Suppressor macrophage treated with lipopolysaccharide for 4 hours (primary cell): ENCODE data around the gene ELK3.

Experiments used
- DNase-seq: peaks from one replicate; pipeline ENCODE4 v3.0.0-alpha.2; 2020

ELK3 gene

GRCh38 chr12:96193725-96194575 is at the start of gene ELK3:
TSS of gene ELK3 (plus strand) at chr12:96194375.
- DNase-seq = peak; percentile 77

DNA sequence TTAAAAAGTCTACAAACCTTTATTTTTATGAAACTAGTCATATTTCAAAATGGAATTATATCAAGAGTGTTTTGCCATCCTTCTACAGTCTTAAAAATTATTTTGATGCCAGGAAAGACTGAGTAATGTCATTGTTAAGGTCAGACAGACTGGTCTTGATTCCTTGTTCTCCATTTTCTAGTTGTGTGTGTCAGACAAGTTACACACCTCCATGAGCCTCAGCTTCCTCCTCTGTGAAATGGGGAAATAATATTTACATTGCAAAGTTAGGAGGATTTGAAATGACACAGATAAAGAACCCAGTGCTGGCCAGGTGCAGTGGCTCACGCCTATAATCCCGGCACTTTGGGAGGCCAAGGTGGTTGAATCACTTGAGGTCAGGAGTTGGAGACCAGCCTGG is 47.4 kb upstream of the ELK3 start:
- DNase-seq = peak; percentile 38

DNA sequence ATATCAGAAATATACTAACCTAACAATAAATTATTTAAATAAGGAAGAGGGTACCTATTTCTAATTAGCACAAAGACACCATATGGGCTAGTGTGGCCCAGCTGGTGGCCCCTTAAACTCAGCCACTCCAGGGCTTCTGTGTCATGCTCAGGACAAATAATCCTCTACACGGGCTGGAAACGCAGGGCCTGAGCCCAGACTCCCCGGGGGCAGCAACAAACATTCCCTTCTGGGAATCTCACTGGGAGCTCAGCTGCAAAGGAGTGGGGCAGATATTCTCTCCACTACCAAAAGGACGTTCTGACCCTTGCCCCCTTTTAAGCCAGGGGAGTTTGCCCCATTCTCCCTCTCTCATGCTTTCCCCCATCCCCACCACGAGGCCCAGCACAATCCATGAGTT is 43.7 kb upstream of the ELK3 start:
- DNase-seq = no peak

- no peak for DNase-seq
Observed at GRCh38 chr12:96152164-96152563, 42.0 kb upstream of the ELK3 start.

- no peak for DNase-seq
Observed at GRCh38 chr12:96153131-96153725, 40.9 kb upstream of the ELK3 start.

GRCh38 chr12:96155181-96155580 is 39.0 kb upstream of the ELK3 start:
- no peak for DNase-seq

DNA sequence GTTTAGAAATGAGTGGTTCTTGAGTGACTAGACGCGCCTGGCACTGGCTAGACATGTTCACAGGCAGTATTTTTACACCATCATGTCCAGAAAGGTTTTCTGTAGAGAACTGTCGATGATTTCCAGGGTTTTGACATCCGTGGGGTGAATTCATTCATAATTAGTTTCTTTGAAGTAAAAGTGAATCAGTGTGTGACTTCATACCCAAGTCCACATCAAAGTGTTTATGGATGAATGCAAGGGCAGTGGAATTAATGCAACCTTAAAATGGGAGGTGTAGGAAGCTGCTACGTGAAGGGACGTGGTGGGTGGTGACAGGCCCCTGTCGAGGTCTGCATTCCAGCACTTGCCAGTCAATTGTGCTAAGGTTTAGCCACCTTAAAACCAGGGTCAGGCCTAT is 38.4 kb upstream of the ELK3 start:
- DNase-seq = no peak

DNA sequence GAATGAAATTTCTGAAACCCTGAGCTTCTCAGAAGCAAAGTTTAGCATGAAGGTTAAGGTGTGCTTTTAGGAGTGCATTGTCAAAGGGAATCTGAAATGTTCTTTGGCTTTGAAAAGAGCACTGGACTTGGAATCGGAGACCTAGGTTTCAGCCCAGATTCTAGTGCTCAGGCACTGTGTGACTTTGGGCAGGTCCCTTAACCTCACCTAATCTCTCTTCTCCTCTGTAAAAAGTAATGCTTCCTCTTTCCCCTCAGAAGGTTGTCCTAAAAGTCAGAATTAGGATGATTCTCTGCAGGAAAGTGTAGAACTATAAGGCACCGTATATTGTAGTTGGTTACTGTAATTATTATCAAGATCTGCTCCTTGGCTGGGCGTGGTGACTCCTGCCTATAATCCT is 38.0 kb upstream of the ELK3 start:
- DNase-seq = no peak

DNA sequence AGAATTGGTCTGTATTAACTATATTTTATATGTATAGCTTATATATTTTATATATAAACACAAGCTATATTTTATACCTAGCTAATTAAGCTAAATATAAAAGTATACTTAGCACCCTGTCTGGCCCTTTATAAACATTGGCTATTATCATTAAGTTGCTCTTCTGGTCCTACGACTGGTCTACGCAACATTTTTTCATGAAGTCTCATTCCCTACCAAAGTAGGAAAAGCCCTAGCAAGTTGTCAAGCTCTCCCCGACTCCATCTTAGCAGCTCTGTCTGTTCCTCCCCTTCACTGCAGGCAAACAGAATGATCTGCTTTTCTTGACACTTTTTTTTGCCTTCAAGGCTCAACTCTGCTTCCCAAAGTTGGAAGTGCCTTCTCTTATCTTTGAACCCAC is 36.7 kb upstream of the ELK3 start:
- no peak for DNase-seq

DNA sequence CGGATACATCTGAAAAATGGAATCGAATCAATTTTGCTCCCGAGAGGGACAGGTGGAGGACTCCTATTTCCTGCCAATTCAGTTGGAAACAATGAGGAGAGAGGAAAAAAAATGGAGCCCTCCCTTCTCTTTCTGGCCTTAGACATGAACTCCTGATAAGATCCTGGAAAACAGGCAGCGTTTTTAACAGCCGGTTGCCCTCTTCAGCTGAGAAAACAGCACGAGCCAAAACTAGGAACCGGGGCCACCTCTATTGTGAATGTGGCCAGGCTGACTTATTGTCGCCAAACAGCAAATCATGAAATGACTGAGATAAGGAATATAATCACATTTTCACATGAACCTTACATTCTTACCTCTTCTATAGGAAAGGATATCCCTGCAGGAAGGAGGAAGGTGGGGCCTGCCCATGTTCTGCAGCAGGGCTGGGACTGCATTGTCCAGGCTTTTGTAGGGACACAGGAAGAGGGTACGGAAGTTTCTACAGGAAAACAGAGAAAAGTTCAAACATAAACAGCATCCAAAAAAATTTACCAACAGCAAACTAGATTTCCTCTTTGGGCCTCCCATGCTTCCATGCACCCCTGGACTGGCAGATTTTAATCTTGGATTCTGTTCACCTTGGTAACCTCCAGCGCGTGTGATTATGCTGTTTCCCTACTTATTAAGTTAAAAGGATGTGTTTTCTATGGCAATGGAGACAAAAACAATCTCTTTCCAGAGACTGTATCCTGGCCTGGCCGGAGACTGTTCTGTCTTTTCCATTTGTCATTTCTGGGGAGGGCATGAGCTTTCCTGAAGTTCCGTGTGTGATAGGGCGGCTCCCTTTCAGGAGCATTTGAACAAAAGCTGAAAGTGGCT is 29.0 kb upstream of the ELK3 start:
- no peak for DNase-seq

DNA sequence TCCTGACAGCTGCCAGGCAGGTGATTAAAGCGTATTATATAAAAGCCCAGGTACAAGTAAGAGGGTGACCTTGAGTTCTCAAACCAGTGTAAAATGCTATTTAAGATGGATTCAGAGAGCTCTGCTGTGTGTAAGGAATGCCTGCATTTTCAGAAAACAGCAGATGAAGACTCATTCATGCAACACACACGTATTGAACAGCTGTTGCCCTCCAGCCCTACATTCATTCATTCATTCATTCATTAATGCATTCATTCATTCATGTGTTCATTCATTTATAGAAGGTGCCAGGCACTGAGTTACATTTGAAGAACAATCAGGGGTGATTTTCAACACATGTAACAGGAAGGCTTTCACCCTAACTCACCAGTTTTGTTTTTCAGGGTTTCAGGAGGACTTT is 27.4 kb upstream of the ELK3 start:
- DNase-seq = no peak

DNA sequence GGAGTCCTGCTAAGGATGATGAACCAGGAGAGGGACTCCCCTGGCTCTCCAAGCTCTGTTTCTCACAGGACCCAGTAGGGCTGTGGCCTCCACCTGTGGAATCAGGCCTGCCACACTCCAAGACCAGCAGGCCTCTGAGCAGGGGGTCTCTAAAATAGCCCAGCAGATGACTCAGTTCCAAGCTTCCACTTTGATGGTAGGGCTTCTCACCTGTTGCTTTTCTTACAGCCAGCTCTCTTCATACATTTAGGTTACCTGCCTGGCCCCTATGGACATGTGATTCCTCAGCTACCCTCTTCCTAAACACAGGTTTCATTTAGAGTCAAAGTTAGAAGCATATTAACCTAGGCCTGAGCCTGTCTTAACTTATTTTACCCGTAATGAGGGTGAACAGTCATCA is 26.7 kb upstream of the ELK3 start:
- DNase-seq = no peak

DNA sequence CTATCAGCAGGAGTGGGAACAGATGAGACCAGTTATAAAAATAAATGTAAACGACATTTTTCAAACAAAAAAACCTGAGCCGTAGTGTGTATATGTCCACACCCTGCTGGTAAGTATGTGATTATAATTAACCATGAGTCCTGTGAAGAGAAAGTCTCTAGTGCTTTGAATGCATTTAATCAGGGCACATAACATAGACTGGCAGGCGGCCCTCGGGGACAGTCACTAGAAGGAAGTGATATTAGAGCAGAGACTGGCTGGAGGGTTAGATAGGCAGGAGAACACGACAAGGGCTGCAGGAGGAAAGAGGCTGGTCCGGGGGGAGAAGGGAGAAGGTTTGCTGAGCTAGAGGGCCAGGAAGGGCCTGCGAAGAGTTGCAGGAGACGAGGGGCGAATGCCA is 23.8 kb upstream of the ELK3 start:
- DNase-seq = peak; percentile 27

DNA sequence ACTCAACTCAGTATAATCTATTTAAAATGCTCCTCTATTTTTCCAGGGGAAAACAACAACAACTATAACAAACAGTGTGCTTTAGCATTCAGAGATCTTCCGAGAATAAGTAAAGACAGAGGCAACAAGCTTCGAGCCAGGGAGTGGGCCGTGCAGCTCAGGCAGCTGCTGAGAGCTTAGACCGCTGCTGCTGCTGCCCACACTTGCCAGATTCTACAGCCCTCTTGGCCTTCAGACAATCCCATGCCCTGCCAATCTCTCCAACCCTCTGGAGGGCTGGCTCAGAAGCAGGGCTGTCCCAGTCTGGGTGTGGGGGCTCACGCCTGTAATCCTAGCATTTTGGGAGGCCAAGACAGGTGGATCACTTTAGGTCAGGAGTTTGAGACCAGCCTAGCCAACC is 23.4 kb upstream of the ELK3 start:
- DNase-seq = no peak

DNA sequence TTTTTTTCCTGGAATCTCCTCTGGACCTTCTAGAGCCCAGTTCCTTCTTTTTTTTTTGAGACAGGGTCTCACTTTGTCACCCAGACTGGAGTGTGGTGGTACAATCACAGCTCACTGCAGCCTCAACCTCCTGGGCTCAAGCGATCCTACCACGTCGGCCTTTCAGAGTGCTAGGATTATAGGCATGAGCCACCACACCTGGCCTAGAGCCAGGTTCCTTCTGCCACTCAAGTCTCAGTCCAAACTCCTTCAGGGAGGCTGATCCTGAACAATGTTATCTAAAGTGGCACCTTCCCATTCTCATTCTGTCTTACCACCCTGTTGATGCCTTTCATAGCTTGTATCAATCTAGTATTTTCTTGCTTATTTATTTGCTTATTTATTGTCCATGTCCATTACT is 22.3 kb upstream of the ELK3 start:
- DNase-seq = no peak

DNA sequence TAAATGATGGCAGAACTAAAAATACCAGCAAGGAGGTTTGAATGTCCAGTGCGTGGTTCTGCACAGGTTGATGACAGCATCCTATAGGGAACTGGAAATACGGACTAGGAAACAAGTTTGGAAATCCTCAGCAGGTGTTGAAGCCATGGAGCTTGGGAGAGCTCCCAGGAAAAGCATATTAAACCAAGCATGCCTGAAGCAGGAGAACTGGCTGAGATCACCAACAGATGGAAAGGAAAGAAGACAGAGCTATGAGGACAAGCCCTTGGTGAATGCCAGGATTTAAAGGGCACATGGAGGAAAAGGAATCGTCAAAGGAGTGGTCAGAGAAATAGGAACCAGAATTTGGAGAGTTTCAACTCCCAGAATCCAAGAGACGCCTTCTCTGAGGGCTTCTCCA is 21.2 kb upstream of the ELK3 start:
- no peak for DNase-seq

DNA sequence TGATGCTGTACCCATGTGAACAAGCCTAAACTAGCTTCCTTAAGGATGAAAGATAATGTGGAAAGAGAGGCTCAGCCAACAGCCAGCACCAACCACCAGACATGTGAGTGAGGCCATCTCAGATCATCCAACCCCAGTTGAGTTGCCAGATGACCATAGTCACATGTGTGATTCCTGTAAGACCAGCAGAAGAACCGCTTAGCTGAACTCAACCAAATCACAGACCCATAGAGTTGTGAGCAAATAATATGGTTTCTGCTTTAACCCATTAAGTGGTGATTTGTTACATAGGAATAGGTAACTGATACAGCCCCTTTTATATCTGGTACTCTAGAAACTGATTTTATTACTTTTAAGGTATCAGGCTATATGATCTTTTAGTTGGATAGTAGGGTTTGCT is 17.6 kb upstream of the ELK3 start:
- no peak for DNase-seq

- DNase-seq = peak; percentile 95
Observed at GRCh38 chr12:96177013-96177412, 17.2 kb upstream of the ELK3 start.

- DNase-seq = no peak
Observed at GRCh38 chr12:96183734-96184370, 10.3 kb upstream of the ELK3 start.

GRCh38 chr12:96185914-96186313 is 8.3 kb upstream of the ELK3 start:
- no peak for DNase-seq

DNA sequence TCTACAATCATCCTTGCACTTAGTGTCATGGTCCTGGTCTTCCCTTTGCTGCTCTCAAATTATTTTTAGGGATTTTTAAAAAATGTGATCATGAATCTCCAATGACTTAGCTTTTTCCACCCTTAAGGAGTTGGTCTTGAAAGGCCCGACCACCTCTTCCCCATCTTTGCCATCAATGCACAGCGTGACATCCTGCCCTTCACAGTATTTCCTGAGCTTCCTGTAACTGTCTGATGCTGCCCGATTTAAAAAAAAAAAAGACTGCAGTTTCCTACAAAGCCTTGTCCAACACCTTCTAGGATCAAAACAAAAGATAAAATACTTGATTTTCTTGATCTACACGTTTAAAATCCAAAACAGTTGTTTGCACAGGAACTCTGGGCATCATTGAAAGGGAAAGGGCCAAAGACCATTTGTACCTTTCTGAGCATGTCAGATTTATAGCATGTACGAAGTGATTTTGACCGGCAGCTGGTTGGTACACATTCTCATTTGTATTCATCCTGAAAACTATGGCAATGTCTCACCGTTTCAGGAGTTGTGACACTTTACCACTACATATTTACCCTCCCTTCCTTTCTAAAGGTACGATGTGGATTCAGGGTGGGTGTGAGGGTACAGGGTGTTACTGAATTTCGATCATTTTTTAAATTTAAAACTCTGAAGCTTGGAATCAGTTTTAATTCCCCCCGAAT is 7.4 kb upstream of the ELK3 start:
- no peak for DNase-seq

DNA sequence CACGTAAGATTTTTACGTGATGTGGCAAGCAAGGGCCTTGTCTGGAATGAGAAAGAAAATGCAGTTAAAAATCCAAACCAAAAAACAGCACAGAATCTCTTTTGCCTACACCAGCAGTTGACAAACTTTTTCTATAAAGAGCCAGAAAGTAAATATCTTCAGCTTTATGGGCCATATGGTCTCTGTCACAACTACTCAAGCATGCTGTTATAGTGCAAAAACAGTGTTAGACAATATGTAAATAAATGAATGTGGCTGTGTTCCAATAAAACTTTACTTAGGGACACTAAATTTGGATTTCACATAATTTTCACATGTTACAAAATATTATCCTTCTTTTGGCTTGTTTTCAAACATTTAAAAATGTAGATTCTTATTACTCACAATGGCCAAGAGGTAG is 6.2 kb upstream of the ELK3 start:
- DNase-seq = no peak

- DNase-seq = no peak
Observed at GRCh38 chr12:96189781-96190180, 4.4 kb upstream of the ELK3 start.
